HG02885 (cell line): ENCODE data around the gene PRDM15.
A peak's percentile ranks its signal among the peaks of the same experiment; 100 is the strongest.

Source experiments
- ATAC-seq: cut with Tn5 transposase; IDR thresholded peaks from one replicate; pipeline ENCODE4 v1.9.1; 2021; ENCODE audit warnings: mild to moderate bottlenecking; ENCODE audit not compliant: unreplicated experiment, poor library complexity

PRDM15 gene

DNA sequence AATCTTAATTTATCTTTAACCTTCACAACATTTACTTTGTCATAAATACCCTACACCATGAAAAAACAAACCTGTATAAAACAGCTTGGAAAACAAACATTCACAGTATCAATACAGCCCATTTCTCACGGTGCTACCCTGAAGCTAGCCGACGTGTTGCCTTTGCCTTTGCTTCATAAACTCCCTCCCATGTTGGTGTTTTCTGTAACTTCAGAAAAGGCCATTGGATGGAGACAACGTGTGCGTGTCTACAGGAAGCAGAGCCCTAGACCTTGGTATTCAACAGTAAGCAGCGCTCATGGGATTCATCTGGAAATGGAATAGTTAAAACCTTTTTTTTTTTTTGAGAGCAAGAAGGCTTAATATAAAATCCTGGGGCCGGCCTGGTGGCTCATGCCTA, 7.2 kb upstream of the PRDM15 start:
- no peak for ATAC-seq

GRCh38 chr21:41885341-41886024, 6.3 kb upstream of the PRDM15 start:
- no peak for ATAC-seq

DNA sequence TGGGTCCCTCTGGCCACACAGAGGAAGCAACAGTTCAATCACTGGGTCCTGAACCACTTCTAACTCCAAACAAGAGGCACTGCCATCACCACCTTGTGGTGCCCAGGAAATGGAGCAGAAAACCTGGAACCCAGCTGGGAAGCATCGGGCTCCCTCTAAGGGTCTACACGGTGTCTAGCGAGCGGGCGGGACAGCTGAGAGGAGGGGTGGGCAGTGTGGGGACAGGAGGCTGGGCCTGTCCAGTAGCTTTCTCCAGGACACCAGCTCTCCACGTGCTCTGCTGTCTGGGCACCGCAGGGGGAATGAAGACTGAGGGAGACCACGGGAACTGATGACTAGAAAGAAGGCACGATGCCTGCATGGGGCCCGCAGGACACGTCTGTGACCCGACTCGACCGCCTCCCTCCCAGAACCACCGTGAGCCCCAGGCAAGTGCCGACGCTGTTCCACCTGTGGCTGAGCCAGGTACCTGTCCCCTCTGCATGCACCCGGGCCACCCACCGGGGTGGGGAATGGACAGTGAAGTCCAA, 5.4 kb upstream of the PRDM15 start:
- no peak for ATAC-seq

DNA sequence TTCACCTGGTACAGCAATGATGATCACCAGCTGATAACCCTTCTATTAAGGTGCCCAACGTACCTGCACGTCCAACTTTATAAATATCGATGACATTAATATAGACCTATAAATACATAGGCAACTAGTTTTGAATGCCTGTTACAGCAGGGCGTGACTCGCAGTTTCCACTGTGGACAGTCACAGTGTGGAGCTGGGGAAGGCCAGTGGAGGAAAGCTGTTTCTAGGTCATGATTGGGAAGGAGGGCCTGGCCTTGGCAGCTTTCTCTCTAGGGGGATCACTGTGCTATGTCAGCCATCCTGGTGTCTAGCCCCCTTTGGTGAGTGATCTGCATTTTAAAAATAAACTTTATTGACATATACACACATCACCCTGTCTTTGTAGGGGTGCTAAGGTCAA, 4.4 kb upstream of the PRDM15 start:
- ATAC-seq: no peak

DNA sequence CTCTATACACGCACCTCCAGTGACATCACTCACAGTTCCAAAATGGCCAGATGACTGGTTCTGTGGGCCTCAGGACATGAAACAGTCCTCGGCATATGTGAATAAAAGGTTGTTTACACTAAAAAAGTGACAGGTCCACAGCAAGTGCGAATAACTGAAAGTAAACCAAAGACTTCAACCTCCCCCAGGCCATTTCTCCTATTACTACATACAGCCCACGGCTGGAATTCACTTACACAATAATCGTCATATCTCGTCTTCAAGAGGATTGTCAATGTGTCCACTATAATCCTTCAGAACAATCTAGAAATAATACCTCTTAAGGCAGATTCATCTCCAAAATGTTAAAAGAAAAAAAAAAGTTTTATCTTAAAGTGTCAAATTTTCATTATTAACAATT, 1.9 kb upstream of the PRDM15 start:
- ATAC-seq: no peak

GRCh38 chr21:41880153-41880552, 1.0 kb upstream of the PRDM15 start:
- ATAC-seq: no peak

- ATAC-seq: peak; percentile 69
These were observed 334 bp downstream of the PRDM15 start for GRCh38 chr21:41878831-41879189.

GRCh38 chr21:41877901-41878830, 978 bp downstream of the PRDM15 start:
- ATAC-seq: peak; percentile 38

DNA sequence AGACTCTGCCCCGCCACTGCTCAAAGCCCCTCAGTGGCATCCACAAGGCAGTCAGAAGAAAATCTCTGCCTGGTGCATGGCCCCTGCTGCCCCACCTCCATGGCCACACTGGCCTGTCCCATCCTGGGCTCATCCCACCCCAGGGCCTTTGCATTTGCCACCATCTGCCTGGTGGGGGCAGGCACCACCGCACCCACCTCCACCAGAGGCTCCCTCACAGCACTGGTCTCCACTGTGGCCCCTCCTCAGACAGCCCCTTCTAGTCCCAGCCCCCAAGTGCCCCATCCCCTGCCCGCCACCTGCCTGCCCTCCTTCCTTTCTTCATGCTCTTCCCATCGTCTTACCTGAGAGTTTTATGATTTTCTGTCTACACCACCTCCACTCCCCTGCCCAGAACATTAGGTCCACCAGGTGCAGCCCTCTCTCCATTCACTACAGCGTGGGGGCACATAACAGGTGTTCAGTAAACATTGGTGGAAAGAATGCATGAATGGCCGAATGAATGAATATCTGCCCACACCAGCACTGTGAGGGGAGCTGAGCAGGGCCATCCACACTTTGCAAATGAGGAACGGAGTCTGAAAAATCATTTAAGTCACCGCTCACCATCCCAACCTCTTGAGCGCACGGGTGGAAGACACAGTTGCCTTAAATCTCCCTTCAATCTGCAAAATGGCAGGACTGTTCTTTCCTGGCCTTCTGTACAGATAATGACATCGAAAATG, 2.1 kb downstream of the PRDM15 start:
- no peak for ATAC-seq

DNA sequence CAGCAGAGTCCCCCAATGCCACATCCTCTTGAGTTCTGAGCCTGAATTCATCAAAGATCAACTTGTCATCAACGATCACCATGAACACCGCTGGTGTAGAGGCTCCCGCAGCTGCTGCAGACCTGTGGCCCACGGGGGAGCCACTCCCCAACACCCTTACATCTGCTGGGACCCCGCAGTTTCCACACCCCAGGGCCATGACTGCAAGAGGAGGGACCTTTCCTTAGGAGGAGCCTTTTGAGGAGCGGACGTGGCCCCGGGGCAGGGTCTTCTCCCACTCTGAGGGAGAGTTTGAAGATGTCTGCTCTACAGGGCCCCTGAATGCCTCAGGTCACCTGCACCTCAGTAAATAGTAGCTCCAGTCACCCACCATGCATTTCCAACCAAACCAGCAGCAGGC, 2.7 kb downstream of the PRDM15 start:
- ATAC-seq: no peak

DNA sequence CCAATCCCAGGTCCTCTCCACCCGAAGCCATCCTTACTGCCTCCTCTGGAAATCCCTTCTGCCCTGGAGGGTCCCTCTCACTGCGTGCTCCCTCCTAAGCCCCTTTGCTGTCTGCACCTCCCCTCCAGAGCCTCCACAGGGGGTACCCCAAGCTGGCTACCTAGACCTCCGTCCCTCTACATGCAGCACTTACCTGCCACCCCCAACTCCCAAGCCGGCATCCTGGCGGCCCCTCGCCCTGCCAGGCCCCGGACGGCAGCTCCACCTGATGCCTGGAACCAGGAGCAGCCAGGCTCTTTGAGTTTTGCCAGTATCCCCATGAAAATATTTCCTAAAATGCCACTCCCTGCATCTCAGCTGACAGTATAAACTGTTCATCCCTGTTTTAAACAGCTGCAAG, 4.1 kb downstream of the PRDM15 start:
- ATAC-seq: no peak

- no peak for ATAC-seq
These were observed 4.5 kb downstream of the PRDM15 start for GRCh38 chr21:41874611-41875010.

GRCh38 chr21:41873426-41873825, 5.7 kb downstream of the PRDM15 start:
- no peak for ATAC-seq

DNA sequence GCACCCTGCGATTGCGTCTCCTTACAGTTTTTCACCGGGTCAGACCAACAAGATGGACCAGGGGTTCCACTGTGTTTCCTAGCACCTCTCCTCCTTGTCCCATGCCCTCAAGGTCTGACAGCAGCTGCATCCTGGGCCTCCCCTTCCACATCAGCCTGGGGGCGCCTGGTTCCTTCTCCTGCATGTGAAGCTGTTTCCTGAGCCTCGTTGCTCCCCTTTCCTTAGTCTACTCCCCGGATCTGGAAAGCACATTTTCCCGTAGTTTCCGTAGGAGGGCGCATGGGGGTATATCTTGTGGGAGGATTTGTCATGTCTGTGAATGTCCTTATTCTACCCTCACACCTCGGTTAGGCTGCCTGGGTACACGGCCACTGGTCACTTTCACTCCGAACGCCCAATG, 6.1 kb downstream of the PRDM15 start:
- no peak for ATAC-seq

- no peak for ATAC-seq
These were observed 7.7 kb downstream of the PRDM15 start for GRCh38 chr21:41871293-41872030.

GRCh38 chr21:41869771-41870170, 9.4 kb downstream of the PRDM15 start:
- no peak for ATAC-seq

- peak; percentile 60 for ATAC-seq
These were observed 11.0 kb downstream of the PRDM15 start for GRCh38 chr21:41868062-41868710.

GRCh38 chr21:41867313-41867712, 11.8 kb downstream of the PRDM15 start:
- ATAC-seq: no peak

- no peak for ATAC-seq
These were observed 12.8 kb downstream of the PRDM15 start for GRCh38 chr21:41866274-41866809.
